ENCODE measurements around the gene RAB10.

DNA sequence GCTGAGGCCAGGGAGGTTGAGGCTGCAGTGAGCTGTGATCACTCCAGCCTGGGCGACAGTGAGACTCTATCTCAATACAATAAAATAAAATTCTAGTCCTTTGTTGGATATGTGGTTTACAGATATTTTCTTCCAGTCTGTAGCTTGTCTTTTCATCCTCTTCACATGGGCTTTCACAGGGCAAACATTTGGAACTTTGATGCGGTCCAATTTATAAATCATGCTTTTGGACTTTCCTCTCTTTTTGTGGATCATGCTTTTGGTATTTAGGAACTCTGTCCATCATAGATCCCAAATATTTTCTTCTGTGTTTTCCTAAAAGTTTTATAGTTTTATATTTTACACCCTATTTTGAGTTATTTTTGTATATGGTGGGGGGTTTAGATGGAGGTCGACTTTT, 14.9 kb downstream of the RAB10 start:
- TF ChIP-seq EZH2phosphoT487 (IDR thresholded peaks at IDR 0.05; ENCODE audit: insufficient read depth, low read depth): no peak
- TF ChIP-seq EZH2 (IDR thresholded peaks at IDR 0.05; ENCODE audit: insufficient read depth, poor library complexity, severe bottlenecking): no peak
